ENCODE results near the gene AHSP.
A peak's percentile ranks its signal among the peaks of the same experiment; 100 is the strongest.
"Not testable (repeated sequence)": the region's sequence is repeated elsewhere in the genome, so short reads cannot be mapped to it uniquely, and the experiment has no call there.

Gene AHSP

DNA sequence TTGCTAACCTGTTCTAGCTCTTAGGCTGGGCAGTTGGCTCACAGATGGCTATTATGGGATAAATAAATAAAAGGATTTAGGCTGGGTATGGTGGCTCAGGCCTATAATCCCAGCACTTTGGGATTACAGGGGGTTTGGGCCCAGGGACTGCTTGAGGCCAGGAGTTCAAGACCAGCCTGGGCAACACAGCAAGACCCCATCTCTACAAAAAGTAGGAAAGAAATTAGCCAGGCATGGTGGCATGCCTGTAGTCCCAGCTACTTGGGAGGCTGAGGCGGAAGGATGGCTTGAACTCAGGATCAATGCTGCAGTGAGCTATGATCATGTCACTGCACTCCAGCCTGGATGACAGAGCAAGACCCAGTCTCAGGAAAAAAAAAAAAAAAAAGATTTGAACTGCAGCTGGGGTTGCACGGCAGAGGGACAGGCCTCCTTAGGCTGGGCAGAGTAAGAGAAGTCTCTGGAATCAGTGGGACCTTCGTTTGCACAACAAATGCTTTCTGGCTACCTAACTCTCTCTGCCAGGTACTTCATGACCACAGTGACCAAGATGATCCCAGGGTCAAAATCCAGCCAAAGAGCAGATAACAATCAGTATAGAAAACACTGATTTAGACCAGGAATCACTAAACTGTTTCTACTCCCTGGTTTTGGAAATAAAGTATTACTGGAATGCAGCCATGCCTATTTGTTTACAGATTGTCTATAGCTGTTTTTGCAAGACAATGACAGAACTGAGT is 26.3 kb upstream of the AHSP start:
- DNase-seq: no peak

DNA sequence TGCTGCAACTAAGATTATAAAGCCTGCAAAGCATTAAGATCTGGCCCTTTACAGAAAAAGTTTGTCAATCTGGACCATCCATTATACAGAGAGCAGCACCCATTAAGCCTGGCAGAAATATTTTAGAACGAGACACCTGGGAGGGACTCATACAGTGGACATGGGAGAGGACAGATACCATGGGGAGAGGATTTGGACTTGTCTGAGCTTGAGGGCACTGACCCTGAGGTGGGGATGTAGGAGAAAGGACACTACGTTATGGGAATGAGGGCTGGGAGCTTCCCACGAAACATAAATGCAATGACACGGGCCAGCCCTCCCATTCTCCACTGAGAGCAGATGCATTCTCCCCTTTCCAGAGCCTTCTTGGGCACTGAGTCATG is 25.7 kb upstream of the AHSP start:
- no peak for DNase-seq

DNA sequence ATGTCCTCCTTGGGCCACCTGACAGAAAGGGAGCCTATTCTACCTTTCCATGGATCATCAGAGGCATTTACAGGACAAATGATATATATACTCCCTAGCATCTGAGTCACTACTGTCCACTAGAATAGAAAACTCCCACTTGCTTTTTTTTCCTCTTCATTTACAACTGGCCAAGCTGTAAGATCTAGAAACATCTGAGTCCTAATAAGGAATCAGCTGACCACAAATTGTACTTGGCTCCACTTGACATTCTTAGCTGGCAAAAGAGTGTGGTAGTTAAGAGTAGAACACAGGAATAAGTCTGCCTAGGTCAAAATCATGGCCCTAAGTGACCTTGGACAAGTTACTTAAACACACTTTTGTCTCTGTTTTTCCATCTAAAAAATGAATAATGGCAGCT is 24.7 kb upstream of the AHSP start:
- no peak for DNase-seq

DNA sequence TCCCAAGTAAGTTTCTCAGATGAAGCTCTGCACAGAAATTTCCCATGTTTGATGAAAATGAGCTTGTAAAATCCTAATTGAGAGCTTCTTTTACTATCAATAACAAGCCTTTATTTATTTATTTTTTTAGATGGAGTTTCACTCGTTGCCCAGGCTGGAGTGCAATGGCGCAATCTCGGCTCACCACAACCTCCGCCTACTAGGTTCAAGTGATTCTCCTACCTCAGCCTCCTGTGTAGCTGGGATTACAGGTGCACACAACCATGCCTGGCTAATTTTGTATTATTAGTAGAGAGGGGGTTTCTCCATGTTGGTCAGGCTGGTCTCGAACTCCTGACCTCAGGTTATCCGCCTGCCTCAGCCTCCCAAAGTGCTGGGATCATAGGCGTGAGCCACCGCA is 24.1 kb upstream of the AHSP start:
- not testable (repeated sequence) for DNase-seq

DNA sequence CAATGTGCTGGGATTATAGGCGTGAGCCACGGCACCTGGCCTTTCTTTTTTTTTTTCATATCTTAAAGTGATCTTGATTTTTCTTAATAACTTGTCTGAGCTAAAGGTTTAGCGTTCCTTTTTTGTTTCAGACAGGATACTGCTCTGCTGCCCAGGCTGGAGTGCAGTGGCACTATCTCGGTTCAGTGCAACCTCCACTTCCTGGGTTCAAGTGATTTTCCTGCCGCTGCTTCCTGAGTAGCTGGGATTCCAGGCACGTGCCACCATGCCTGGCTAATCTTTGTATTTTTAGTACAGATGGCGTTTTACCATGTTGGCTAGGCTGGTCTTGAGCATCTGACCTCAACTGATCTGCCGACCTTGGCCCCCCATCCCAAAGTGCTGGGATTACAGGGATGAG is 23.5 kb upstream of the AHSP start:
- no peak for DNase-seq

DNA sequence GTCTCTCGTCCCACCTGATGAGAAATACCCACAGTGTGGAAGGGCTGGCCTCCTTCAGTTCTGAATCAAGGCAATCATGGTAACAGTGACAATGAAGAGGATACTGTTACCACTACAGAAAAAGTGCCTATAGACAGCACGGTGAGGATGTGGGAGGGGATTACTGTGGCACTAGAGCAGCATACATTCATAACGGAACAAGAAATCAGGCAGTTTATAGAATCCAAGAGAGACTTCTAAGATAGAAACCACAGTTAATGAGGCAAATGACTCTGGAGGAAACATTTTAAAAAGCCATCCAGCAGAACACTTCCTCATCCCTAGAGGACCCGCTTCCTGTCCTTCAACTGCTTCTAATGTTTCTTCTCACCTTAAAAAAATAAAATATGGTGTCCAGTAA is 22.2 kb upstream of the AHSP start:
- DNase-seq: no peak

DNA sequence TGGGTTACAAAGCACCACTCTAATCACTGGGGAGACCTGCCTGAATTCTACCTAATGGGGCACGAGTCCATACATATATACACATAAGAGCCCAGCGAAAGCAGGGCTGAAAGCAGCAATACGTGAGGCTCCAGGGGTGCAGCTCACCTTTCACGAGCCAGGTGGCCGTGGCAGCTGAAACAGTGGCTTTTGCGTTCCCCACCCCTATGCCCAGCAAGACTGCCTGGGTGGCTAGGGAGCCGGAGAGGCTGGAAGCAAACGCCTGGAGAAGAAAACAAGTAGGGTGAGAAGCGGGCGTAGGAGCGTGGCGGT is 20.1 kb upstream of the AHSP start:
- no peak for DNase-seq

DNA sequence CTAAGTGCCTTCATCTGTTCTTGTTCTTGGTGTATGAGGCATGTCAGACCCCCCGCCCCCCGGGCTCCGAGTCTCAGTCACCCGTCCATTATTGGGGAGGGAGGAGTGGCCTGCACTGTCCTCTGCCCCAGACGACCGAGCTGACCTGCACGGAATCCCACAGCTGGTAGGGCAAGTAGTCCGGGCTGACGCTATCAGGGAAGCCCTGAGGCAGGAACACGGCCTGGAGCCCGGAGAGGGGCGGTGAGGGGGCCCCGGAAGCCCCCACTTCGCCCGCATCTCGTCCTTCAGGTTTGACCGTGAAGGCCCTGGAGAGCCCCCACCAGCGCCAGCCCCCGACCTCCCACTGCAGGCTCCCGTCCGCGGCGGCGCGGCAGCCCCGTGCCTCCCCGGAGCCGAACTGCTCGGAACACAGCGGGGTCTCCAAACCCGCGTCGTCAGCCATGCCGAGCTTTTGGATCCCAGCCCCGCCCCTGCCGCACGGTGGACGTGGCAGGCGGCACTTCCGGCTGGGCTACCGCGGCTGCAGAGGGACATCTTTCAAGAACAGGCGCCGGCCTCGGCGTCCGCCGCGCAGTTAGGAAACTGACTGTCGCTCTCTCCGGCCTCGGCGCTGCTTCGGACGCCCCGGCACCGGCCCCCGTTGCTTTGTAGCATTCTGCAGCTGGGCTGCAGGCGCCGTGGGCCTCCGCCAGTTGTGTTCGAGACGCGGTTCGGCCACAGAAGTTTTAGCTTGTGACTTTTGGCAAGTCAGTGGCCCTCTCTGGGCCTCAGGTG is 19.6 kb upstream of the AHSP start, which contains the start of gene RUSF1:
RUSF1 (minus strand) TSS at position 463 of the 777 bp plus-strand sequence; CDS start at position 445, 18 bp downstream.
- DNase-seq: peak; percentile 87 to 91

DNA sequence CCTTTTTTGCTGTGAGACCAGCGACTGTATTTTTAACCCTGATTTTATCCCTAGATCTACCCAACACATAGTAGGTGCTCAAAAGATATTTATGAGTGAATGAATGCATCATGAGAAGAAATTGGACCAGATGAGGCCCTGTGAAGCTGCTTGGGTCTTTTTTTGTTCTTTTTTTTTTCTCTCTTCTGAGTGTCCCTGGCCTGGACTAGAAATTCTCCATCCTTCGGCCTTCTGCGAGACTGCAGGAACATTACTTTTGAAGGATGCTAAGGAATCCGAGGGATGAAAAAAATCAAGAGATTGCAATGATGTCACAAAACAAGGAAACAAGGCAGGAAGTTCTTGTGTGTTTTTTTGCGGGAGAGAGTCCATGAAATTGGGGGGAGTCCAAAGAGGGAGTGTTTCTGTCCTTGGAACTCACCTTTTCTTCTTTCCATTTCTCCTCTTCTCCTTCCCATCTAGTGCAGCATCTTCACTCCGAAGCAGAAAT is 18.9 kb upstream of the AHSP start:
- no peak for DNase-seq

DNA sequence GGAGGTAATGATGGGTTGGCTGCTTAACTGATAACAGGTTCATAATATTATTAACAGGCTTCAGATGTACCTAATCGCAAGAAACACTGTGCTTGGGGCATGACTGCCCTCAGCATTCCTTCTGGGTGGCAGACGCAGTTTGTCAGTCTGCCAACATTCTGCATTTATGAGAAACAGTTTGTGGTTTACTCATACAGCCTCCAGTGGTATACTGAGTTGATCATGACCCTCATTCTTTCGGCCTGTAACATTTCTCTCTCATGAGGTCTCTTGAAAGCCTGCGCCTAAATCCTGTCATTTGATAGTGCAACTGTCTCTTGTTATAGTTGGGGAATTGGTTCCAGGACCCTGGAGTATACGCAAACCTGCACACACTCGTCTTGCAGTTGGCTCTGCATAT is 14.6 kb upstream of the AHSP start:
- DNase-seq: no peak

DNA sequence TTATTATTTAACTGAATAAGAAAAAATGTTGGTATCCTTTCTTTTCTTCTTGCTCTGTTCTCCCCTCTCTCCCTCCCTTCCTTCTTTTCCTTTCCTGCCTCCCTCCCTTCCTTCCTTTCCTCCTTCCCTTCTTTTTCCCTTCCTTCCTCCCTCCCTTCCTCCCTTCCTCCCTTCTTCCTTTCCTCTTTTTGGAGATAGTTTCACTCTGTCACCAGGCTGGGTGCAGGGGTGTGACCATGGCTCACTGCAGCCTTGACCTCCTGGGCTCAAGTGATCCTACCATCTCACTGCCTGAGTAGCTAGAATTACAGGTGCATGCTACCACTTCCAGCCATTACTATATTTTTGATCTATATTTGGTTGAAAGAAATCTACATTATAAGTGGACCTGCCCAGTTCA is 13.8 kb upstream of the AHSP start:
- DNase-seq: no peak

DNA sequence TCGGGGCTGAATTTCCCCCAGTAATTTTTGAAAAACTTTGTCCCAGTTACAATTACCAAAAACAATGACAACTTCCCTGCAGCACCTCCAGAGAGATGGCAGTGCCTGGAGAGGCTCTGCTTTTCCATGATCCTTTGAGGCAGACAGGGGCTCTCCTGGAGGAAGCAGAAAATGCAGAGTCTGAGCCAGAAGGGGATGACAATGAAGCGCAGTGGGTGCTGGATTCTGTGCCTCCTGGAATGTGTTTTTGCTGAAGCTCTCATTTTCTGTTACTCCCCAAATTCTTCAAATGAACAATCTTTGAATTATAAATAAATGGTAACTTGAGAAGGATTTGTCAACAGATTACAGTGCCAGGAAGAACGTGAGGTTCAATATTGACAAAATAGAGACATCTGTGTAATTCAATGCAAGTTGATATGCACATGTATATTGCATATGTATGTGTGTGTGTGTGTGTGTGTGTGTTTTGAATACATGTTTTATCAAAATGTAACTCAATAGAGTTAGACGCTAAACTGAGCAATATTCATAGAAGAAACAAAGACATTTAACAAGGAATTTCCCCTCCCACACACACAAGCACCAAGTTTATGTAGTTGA is 9.8 kb upstream of the AHSP start:
- DNase-seq: no peak

DNA sequence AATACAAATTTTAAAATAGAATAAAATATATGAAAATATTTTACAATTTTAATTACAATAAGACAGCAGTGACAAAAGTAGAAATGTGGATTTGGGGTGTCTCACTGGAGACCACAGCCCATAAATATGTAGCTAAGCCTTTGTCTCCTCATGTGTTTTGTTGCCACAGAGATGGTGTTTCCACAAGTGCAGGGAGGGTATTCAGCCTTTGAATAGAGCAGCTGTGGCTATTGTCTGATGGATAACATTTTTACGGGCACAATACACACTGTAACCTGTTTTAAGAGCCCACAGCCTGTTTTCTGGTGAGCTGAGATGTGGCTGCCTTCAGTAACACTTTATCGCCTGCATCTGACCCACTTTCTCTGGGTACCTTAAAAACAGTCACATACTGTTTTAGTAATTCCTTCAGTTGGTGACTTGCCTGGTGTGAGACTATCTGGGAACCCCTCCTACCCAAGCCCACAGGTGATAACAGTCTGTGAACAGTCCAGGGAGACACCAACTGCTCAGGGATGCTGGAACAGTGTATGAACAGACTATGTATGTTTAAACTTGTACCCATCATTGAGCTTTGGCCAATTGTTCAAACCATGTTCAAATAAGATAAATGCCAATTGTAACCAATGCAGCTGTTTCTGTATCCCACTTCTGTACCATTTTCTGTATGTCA is 7.8 kb upstream of the AHSP start:
- DNase-seq: no peak

DNA sequence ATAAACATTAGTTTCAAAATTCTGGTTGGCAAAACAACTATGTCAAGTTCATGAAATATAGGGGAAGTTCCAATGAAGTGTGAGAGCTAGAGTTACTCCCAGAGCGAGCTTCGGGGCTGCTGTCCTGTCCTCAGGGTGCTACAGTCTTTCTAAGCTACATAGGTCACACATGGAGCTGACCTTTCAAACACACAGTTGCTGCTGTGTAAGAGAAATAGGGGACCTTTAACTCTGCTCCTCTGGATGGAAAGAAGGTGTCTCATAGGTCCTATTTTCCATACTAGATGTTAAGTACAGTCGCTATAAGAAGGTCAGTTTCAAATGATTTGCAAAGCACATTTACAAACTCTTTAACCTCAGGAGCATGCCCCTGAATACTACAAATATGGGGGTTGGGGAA is 6.3 kb upstream of the AHSP start:
- no peak for DNase-seq

DNA sequence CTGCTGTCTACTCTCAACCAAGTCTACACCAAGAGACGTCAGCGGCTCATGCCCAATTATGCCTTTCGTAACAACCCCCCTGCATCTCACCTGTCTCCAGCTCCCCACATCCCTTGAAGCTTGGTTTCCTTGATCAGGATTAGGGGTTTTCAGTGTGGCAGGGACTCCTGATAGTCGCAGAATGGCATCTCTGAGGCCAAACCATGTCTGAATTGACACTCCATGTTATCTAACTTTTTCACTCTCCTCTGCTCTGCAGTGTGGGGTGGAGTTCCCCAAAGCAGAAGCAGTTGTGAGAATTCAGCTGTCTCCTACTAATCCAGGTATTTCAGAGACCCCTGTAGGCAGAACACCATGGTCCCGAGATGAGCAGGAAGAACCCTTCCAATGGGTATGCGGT is 5.6 kb upstream of the AHSP start:
- no peak for DNase-seq

DNA sequence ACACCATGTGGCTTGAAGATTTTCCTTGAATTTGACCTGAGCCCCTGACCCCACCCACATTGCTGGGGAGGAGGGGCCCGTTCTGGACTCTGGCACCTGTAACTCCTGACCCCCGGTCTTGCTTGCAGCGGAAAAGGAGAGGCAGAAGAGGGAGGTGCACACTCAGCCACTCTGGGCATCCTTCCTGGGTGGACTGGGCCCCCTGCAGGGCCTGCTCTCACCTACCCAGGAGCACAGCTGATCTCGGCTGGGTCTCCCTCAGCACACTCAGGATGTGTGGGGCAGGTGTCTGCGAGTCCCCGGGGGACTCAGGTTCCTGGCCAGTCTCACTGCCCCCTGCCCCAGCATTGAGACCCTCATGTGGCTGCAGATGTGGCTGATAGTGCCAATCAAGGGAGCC is 3.9 kb upstream of the AHSP start:
- not testable (repeated sequence) for DNase-seq

DNA sequence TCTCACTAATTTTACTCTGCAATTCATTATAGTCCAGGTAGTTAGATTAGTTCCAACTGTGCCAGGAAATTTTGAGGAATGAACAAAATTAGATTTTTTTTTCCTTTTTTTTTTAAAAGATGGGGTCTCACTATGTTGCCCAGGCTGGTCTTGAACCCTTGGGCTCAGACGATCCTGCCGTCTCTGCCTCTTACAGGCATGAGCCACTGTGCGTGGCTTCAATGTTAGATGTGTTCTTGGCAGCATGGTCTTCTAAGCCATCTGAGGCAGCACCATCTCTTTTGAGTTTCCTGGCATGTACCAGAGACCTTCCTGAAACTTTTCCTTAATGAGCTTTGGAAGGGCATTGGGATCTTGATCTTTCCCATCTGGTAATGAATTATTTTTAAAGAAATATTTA is 2.6 kb upstream of the AHSP start:
- no peak for DNase-seq

DNA sequence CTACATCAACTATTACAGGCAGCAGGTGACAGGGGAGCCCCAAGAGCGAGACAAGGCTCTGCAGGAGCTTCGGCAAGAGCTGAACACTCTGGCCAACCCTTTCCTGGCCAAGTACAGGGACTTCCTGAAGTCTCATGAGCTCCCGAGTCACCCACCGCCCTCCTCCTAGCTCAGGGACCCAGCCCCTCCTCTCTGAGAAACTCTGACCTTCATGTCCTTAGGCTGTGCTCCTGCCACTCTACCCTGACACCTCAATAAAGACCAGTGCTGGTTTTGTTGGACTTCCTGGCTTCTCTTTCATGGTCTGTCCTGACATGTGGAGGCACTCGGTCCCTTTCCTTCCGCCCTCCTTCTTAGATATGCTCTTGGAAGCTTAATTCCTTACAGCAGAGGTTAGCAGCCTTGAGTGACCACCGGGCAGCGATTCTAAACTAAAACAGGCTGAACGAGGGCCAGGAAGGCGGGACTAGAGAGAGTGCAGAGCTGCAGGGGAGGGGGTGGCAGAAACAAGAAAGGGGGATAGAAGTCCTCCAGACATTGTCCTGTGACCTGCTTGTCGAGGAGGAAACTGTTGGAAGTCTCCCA is 915 bp downstream of the AHSP start:
- DNase-seq: no peak

DNA sequence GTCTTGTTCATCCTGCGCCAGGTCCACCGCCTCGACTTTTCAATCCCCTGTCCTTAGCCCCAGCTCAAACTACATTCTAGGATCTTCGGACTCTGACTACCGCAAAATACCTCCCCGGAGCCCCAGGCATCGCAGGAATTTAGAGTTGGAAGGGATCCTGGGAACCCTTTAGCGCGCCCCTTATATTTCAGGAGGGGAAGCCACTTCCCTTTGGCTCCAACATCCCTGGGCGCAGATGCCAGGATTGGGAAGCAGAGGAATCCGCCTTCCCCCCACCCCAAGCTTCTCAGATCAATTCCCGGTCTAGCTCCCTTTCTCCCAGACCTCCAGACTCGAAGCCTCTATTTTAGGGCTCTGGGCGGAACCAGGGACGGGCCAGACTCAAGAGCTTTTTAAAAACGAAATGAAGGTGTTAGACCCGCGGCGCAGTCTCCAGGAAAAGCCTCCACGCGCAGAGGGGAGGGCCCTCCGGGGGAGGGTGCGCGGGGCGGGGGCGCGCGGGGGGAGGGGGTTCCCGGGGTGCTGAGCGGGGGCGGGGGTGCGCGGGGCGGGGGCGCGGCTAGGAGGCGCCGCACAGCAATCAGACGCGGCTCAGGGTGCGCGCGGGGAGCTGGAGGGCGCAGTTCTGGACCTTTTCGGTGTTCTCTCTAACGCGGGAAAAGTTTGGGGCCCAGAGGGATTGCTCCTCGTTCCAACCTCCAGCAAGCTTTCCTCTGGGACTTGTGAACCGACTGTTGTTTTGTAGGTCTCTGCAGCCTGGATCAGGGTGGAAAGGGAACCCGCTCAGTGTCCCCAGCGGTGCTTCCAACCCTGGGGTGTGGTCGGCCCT is 1.6 kb downstream of the AHSP start:
- DNase-seq: peak in 1 of 2 donors; percentile 9

DNA sequence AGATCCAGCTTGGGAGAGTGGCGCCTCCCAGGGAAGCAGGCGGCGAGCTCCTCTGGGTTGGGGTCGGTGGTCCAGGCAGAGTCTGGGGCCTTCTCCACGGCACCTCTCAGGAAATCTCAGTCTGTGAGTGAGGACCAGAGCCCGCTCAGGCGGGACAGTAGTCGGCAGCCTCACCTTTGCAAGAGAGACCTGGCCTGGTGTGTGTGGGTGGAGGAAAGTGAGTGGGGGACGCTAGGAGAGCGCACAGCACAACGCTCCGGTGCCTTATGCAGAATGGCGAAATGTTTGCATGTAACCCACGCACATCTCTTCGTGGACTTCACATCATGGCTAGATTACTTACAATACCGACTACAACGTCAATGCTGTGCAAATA is 2.2 kb downstream of the AHSP start:
- no peak for DNase-seq

DNA sequence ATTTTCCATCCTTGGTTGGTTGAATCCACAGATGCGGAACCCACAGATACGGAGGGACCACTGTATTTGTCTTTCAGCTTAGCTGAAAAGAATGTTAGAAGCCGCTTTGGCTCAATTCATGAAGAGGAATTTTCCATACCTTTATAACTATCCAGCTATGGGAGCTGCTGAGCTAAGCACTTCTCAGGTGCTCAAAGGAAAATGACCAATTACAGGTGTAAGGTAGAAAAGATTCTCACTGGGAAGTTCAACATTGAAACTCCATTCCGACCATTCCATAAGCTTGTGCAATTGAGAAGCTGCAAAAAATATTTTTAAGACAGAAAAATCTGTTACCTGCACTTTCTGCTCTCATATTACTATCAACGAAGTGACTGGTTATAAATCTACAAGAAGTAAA is 2.7 kb downstream of the AHSP start:
- no peak for DNase-seq

DNA sequence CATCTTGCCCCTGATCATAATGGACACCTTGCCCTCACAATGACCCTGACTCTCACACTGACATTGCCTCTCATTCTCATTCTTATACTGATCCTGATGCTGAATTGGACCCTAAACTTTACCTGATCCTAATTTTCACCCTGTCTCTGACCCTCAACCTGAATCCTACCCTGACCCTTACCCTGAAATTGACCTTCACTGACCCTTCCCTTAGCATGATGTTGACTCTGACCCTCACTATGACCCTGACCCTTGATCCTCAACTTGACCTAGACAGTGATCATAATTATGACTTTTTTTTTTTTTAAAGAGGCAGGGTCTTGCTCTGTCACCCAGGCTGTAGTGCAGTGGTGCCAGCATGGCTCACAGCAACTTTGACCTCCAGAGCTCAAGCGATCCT is 3.4 kb downstream of the AHSP start:
- DNase-seq: no peak

All from stimulated activated CD4-positive, alpha-beta T cell treated with anti-CD3 and anti-CD28 coated beads, Interleukin-2, amount 100 ng/mL, for 24 hours (primary cell).